Endometrium (tissue), 2 donors: ENCODE results near the gene BIRC3.
"Not testable (repeated sequence)": the region's sequence is repeated elsewhere in the genome, so short reads cannot be mapped to it uniquely, and the experiment has no call there.

Source experiments
- FAIRE-seq: peaks from 2 replicates; lab custom pipeline; 2012; peaks lifted over from hg19 to GRCh38; lab: Jason Lieb, UNC
- donor health status: control.
- donor health status: control.

Gene BIRC3

DNA sequence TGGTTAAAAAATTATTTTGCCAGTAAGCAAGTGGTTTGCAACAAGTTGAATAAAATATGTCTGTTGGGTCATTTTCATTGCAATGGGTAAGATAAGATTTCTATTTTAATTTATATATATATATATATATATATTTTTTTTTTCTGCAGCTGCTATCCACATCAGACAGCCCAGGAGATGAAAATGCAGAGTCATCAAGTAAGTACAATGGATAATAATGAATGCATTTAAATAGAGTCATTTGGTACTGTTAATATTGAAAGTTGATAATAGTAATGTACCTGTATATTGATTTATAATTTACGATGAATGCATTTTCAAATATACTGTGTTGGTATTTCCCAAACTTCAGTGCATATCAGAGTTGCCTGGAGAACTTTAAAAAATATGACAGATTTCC lies 11.5 kb downstream of the BIRC3 start:
- FAIRE-seq, result no peak

DNA sequence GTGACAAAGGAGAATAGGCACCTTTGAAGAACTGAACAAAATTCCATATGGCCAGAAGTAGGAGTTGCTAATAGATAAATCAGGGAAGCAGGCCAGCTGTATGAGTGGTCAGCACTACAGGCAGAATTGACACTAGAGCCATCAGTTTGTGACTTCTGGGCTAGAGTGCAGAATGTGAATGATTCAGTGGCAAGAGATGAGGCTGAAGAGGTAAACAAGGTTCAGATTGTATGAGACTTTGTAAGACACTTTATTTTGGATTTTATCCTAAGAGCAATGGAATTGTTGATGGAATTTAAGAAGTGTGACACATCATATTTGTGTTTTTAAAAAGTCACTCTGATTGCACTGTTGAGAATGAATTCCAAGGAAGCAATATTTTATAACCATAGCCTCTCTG lies 12.9 kb downstream of the BIRC3 start:
- FAIRE-seq, result no peak

DNA sequence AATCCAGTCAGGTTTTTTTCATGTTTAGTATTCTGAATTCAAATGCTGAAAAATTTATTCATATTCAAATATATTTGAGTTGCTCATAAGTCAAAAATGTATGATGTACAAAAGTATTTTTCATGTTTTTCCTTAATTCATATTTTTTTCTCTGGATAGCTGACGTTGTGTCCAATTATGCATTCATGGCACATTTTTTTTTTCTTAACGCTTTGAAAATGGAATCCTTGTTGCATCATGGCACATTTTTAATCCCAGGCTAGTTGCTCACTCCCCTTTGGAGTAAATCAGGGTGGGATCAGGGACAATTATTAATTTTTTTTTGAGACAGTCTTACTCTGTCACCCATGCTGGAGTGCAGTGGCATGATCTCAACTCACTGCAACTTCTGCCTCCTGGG lies 14.1 kb downstream of the BIRC3 start:
- no peak for FAIRE-seq

DNA sequence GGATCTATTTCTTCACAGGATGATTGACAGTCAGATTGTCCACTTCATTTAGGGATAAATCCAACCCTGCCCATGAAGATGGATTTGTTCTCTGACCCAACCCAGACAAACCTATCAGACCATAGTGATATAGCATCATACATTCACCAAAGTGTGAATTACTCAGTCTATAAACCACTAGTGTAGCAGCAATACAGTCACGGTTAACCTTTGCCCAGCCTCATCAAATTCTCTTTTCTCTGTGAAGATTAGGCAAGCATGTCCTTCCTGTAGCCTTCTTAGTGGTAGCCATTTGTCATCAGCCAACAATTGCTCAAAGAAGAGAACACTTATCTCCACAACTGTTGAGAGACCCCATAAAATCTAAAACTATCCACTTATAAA lies 15.3 kb downstream of the BIRC3 start:
- FAIRE-seq, result no peak

DNA sequence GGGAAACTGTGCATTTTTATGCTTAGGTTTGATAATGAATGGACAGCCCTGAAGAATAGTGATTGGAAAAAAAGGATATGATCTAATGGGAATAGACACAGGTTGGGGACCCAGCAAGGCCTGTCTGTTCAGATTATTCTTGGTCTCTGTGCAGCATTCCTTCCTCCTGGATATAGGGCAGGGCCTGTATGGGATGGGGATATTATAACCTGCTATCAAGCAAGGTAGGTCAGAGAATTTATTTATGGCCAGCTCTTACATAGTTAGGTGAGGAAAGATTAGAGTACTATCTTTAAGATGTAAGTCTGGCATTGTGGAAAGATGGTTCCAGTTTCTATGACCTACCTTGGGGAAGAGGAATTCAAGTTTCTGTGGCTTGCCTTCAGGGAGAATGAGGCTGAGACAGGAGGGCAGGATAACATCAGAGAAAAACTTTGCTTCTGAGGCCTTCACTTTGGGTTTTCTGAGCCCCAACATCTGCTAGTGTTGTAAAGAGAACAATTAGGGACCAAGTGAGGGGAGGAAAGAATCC lies 21.3 kb downstream of the BIRC3 start:
- no peak for FAIRE-seq

DNA sequence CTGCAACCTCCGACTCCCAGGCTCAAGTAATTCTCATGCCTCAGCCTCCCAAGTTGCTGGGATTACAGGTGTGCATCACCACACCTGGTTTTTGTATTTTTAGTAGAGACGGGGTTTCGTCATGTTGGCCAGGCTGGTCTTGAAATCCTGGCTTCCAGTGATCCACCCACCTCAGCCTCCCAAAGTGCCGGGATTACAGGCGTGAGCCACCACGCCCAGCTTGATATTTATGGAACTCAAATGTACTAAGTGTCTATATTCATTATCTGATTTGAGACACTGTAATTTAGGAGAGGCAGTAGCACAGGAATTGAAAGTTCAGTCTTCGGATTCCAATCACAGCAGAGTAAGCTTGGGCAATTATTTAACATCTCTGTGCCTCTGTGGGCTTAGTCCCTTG lies 24.0 kb downstream of the BIRC3 start:
- not testable (repeated sequence) for FAIRE-seq

DNA sequence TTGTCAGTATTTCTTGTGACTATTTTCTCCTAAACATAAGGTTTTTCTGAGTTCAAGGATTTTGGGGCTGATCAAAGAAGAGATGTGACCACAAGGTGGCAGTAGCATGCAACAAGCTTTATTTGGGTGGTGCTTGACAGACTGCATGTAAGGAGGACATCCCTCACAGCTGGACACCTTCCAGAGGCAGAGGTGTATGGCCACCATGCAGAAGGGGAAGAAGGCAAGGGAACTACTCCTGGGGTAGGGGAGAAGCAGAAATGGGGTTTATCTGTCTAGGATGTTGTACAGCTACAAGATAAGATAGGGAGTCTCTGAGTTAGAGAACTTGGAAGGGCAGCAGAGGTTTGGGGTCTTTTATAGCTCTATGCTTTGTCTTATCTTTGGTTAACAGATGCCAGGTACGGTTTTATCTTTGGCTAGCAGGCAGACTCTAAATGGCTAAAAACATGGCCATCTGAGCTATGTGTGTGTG lies 24.6 kb downstream of the BIRC3 start:
- peak; percentile 63 for FAIRE-seq

DNA sequence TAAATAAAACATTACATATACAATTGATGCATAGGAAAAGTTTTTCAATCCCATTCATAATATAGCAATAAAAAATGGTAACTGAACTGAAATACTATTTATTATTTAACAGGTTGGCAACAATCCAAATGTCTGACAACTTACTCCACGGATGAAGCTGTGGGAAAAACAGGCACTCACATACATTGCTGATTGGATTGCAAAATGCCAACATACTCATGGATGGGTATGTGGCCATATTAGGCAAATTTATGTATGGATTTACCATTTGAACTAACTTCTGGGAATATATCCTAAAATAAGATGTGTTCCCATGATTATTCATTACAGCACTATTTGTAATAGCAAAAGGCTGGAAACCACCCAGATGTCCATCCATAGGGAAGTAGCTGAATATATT lies 26.5 kb downstream of the BIRC3 start:
- FAIRE-seq, result no peak

DNA sequence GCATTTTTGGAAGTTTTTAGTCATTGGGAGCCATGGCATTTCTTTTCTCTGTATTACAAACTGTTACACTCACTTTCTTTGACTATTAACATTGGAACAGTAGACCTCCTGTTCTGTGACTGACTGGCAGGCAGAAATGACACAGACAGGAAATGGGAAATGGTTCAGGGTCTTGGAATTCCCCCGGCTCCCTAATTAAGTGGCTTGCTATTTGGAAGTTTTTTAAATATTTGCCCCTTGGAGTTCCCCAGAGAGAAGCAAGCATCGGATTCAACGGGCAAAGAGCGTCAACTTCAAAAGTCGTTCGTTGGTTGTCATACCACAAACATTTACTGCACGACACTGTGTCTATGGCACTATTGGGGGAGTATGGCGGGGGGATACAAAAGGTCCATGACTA lies 28.6 kb downstream of the BIRC3 start:
- FAIRE-seq, result no peak

DNA sequence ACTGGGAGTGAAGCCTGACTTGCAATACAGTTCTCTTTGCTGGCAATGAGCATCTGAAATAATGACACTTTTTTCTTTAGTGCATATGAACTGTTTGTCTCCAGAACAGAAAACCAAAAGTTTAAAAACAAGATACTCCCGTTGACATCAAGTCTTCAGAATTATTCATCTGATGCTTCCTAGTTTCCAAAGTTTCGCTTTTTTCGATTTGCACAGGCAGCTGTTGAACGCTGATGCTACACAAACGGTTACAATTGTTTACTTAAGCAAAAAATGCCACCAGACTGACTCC lies 29.1 kb downstream of the BIRC3 start:
- no peak for FAIRE-seq

DNA sequence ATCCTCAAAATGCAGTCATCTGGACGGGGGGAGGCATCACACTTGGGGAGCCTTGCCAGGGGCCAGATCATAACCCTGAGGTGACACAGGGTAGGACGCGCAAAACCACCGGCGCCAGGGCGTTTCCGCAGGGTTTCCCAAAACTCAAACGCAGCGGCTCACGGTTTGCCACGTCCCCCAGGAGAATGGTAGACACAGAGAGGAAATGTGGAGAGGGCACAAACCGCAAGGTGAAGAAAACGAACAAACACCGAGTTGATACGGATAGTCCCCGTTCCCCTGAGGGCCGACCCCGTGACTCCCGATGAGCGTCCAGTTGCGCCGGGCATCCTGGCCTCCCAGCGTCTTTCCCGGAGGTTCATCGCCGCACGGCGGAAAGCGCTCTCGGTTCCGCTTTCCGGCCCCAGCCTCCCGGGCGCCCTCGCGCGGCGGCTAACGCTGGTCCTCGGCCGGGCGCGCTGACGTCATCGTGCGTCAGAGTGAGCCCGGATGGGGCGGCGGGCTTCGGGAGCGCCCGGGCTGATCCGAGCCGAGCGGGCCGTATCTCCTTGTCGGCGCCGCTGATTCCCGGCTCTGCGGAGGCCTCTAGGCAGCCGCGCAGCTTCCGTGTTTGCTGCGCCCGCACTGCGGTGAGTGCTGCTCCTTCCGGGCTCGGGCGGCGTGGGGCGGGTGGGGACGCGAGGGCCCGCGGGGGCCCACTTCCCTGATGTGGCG lies 29.6 kb downstream of the BIRC3 start, which contains the start of gene BIRC2:
Gene BIRC2 (plus strand): TSS at position 467 of the 714 bp plus-strand sequence. CDS start 2,641 bp downstream, outside the sequence.
- FAIRE-seq, result no peak

DNA sequence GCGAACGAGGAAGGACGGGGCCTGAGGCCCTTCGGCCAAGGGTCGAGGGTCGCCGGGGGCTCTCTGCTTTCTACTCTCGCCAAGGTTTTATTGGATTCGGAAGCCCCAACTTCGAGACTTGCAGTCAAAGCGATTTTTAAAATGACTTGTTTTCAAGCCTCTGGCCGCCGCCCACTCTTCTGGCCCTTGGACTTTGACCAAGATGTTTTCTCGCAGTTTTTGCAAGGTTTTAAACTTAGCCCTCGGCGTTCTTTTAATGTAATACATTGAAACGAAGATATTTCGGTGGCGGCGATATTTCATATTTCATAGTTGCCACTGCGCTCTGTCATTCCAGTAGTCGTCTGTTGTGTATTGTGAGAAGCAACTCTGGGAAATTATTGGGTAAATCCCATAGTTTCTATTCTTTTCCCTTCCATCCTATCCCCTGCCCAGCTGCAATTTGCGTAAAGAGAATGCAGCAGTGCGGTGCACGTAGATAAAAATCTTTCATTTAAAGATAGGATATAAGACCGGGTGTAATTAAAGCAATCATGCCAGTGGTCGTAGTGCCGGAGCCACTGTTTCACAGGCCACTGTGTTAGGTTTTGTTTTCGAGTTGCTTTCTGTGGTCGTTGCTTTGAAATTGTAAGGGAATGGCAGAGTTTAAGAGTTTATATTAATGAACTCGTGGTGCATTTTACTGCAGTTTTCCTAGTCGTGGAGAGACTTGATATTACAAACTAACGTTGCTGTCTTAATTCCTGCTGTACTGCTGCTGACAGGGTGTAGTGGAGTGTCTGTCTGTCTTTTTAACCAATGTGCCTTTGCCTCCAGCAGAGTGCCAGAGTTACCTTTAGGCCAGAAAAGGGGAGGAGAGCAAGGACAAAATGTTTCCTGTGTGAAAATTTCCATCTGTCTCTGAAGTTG lies 30.4 kb downstream of the BIRC3 start:
- FAIRE-seq, result no peak

DNA sequence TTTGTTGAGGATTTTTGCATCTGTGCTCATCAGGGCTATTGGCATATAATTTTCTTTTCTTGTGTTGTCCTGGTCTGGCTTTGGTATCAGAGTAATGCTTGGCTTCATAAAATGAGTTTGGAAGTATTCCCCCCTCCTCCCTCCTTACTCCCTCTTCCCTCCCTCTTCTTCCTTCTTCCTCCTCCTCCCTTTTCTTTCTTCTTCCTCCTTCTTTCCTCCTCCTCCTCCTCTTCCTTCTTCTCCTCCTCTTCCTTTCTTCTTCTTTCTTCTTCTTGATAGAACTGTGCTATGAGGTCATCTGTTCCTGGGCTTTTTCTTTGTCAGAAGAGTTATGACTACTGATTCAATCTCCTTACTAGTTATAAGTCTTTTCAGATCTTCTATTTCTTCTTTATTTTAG lies 39.8 kb downstream of the BIRC3 start:
- no peak for FAIRE-seq

DNA sequence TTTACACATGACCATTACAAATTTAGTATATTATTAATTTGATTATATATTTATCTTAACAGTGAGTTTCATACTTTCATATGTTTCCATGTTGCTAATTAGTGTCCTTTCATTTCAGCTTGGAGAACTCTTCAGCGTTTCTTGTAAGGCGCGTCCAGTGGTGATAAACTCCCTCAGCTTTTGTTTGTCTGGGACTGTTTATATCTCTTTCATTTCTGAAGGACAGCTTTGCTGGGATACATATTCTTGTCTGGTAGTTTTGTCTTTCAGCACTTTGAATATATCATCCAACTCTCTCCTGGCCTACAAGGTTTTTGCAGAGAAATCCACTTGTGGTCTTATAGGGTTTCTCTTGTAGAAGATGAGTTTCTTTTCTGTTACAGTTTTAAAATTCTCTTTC lies 42.1 kb downstream of the BIRC3 start:
- FAIRE-seq, result no peak

DNA sequence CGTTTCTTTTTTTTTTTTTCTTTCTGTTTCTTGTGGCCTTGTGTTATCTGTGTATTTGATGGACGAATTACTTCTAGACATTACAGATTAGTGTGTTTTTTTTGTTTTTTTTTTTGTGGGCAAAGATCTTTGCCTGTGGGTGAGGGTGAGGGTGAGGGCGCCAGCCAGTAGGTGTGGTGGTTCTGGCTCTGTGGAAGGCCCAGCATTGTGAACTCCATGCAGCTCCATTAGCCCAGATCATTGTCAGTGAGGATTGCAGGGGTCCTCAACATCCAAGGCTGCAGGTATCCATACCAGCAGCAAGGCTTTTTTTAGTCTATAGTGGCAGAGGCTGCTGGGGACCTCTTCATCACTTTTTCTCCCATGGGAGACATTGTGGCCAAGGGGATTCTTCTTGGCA lies 43.4 kb downstream of the BIRC3 start:
- no peak for FAIRE-seq

DNA sequence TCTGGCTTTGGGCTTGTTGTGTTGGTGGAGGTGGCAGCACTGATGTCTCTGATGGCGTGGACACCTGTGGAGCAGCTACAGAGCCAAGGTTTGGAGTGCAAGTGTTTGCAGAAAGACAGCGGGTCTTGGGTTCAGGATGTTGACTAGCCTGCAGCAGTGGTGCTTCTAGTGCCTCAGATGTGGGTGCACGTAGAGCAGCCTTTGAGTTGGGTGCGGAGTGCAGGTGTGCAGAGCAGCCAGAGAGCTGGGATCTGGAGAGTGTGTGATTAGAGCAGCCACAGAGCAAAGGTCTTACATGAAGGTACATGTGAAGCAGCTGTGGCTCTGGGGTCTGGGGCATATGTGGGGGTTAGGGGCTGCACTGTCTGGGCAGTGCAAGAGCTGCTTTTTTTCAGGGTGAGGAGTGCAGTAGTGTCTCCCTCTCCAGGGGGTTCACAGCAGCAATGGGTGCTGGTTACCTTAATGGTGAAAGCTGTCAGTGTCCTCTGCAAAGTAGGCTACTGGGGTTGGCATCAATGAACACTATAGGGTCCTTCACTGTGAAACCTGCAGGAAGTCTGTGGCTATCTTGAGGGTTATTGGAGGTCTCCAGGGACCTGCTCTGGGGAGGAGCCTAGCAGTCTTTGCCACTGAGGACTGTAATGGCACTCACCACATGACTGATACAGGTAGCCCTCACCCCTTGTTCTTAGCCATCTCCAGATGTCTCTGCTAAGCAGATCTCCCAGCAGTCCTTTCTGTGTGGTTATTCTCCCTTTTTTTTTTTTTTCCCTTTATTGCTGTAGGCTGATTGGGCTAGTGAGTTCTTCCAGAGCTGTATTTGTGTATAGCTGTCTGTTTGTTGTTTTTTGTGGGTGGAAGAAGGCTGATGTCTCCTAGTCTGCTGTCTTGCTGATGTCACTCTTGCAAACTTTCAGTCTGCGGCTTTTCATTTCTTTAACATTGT lies 44.1 kb downstream of the BIRC3 start:
- FAIRE-seq, result no peak

DNA sequence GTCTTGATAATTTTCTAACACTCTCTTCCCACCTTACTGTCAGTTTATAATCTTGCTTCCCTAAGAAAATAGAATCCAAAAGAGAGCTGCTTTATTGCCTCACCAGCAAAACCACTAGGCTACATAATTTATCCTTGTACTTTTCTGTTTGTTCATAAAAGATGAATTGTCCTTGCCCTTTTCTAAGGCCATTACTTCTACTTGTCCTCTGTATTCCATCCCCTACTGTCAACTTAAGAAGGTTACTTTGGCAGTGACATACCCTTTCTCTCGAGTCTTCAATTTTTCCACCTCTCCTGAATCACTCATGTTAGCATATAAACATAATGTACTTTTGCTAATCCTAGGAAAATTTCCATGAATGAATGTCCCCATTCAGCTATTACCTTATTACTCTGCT lies 47.7 kb downstream of the BIRC3 start:
- no peak for FAIRE-seq

DNA sequence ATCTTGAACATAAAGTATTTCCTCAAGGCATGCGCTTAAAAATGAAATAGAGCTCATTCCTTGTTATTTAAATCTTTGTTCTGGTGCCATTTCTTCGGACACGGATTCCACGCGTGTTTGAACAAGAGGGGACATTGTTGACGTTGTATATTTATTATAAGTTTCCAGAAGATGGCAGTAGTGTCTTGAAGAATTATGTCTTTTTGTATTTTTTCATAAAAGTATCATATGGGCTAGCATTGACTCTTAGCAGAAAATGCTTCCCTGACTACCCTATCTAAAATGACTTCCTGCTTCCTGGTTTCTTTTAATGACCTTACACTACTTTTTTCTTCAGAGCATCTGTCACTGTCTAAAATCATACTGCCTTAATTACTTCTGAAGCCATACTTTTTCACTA lies 50.1 kb downstream of the BIRC3 start:
- FAIRE-seq, result no peak

DNA sequence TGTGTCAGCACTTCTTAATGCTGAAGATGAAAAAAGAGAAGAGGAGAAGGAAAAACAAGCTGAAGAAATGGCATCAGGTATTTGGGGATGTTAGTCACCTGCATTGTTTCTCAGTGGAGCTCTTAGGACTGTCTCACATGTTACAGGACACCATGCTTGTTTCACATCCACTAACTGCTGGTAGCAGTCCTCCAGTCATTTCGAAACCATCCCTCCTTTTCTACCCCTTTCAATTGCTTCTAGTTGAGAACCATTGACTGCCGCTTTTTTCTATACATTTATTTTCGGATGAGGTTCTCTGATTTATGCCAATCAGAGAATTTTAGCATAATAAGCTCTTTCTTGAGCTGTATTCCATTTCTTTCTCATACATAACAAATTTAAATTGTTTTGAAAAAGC lies 51.2 kb downstream of the BIRC3 start:
- FAIRE-seq, result no peak

DNA sequence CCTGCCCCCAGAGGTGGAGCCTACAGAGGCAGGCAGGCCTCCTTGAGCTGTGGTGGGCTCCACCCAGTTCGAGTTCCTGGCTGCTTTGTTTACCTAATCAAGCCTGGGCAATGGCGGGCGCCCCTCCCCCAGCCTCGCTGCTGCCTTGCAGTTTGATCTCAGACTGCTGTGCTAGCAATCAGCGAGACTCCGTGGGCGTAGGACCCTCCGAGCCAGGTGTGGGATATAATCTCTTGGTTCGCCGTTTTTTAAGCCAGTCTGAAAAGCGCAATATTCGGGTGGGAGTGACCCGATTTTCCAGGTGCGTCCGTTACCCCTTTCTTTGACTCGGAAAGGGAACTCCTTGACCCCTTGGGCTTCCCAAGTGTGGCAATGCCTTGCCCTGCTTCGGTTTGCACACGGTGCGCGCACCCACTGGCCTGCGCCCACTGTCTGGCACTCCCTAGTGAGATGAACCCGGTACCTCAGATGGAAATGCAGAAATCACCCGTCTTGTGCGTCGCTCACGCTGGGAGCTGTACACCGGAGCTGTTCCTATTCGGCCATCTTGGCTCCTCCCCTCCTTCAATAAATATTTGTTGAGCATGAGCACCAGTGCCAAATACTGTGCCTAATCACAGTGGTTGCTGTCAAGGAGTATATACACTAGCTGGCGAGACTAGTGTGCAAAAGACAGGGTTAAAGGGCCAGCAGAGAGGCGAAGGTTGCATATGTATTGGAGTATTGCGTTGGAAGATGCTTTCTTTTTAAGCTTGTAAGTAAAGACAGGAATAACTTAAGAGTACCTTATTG lies 57.5 kb downstream of the BIRC3 start:
- FAIRE-seq, result not testable (repeated sequence)

DNA sequence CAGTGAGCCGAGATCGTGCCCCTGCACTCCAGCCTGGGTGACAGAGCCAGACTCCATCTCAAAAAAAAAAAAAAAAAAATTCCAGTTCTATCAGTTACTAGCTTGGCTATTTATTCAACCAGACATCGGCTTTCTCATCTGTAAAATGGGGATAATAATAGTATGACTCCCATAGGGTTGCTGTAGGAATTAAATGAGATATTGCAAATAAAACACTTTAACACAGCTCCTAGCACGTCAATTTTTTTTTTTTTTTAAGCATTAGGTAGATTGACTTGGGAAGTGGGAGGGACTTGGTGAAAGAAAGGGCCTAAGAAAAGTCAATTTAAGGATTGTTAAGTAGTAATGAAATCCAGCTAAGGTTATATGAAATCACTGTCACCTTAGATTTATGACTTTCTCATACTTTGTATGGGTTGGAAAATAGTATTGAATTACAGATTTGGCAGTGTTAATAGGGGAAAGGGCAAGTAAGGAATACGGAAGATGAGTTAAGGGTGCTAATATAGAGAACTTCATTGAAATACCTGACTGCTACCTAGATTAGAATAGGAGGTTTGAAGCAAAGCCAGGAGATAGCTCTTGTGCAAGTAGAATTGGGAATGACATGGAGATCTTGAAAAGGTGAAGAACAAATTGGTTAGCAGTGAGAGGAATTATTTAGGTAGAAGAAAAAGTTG lies 58.6 kb downstream of the BIRC3 start:
- no peak for FAIRE-seq
